Umbilical cord (tissue), 2 donors: ENCODE measurements around the gene SERTAD2. TPM values are rescaled to one million over a fixed set of nuclear protein-coding genes. Genes with fewer than 3 reads are reported as not detected.

Experiments used
- DNase-seq: peaks from one replicate; pipeline ENCODE4 v3.0.0-alpha.2; 2015; ENCODE audit warnings: low spot score
- total RNA-seq: library from RNA; depleted of rRNA; stranded (reverse); fragments of >200 nt; gene quantifications from one replicate; pipeline ENCODE4 v1.2.3, GENCODE V29; 2014; ENCODE audit warnings: low replicate concordance; ENCODE audit not compliant: insufficient read depth

SERTAD2 gene
- total RNA-seq, 1 donor from 2014 or later: 6.3 TPM

DNA sequence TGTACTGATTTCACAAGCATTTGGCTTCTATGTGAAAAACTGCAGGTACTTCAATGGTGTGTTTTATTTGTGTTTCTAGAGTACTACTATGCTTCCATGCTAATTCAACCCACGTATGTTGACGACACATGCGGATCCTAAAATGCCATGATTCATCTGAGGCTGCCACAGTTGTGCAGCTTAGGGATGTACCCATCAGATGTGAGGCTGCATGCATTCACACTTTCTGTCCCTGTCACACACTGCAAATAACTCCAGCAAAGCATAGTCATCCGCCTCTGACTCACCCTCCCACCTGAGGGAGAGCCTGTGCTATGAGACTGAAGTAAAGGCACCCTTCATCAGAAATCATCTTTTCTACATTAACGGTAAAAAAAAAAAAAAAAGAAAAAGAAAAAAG is 22.1 kb upstream of the SERTAD2 start:
- no peak for DNase-seq

DNA sequence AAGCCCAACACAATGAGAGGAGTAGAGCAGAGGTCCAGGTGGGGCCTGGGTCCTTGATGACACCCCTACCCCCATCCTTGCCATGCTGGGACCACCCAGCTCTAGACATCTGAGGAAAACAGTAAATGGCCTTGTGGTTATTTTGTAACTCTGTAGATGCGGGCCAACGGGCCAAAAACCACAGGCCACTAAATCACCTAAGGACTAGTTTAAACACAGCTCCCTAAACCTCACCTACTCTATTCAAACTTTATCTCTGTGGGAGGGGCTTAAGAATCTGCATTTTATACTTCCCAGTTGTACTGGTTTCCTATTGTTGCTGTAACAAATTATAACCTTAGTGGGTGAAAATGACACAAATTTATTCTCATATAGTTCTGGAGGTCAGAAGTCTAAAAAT is 19.0 kb upstream of the SERTAD2 start:
- DNase-seq: no peak

DNA sequence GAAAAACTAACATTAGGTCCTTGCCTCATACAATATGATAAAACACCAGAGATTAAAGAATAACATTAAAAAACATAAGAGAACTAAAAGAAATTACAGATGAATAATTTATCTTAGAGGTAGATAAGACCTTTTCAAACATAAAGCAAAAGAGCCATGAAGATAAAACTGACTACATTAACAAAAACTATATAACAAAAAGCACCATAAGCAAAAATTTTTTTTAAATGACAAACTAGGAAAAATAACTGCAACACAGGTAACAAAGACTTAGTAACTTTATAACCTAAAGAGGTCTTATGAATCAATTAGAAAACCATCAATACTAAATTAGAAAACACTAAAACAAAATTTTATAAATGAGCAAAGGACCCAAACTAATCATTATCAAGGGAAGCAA is 16.3 kb upstream of the SERTAD2 start:
- no peak for DNase-seq

GRCh38 chr2:64669288-64669687 is 15.6 kb upstream of the SERTAD2 start:
- no peak for DNase-seq

DNA sequence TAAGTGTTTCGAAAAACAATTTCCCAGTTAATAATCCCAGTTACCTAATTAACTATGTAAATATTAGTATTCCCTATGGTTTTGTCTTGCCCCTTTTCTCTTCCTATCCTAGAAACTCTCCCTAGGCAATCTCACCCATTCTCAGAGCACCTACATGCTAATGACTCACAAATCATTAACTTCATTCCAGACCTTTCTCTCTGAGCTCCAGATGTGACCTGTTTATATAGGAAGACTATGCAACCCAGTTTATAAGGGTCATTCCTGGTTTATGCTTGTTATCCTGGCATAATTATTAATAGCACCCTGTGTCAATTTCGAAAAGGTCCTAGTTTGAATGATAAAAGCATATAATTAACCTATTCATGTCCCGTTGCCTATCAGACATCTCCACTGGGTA is 14.8 kb upstream of the SERTAD2 start:
- no peak for DNase-seq

DNA sequence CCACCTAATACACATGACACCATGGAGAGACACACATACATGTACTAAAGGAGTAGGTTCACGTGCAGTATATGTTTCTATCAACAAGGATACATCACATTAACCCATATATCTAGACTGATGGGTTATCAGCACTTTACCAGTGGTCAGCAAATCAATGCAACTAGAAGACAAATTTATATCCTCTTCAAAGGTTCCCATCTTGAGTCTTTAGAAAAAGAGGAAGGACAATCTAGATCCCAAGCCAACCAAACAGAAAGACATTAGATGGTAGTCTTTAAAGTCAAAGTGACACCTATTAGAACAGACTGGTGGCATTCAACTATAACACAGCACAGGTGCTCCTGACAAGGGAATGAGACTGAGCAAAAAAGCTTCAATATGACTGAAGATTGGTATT is 13.8 kb upstream of the SERTAD2 start:
- no peak for DNase-seq

DNA sequence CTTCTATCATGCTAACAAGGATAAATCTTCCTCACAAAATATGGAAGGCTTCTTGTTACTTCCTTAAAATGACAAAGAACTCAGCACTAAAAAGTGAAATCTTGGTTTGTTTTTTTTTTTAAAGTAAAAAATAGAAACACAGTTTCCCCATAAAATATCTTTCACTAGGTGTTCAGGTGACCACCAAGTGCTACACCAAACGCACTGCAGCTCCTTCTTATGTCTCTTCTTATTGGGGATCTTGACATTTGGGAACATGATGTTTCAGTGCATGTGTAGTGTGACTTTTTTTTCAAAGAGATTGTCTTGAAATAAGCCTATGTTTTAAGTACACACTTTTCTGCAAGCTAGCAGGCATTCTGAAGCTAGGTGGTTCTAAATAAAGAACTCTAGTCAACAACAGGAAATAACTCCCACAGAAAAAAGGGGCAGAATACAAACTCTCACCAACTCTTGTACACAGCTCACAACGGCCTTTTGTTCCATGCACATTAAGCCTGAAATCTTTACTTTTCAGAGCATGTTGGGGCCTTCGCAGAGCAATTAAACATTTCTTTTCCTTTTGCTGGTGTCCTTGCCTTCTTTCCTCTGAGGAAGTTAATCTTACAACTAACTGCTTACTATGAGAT is 13.2 kb upstream of the SERTAD2 start:
- no peak for DNase-seq

GRCh38 chr2:64665709-64666108 is 12.0 kb upstream of the SERTAD2 start:
- no peak for DNase-seq

DNA sequence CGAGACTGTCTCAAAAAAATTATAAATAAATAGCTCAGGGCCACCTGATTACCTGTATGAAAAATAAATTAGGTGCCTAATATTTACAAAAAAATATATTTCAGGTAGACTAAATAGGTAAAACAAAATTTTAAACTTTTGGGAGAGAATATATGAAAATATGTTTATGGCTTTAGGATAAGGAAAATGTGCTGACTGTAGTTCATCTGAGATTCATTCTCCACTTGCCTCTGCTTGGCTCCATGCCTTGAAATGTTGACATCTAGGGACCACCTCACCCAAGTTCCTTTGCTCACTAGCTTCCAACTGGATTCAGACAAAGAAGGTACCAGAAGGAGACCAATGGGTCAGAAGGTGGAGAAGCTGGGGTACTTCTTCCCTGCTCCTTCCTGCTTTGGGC is 9.7 kb upstream of the SERTAD2 start:
- no peak for DNase-seq

- no peak for DNase-seq
These were observed 8.0 kb upstream of the SERTAD2 start for GRCh38 chr2:64661741-64662169.

- DNase-seq: no peak
These were observed 5.5 kb upstream of the SERTAD2 start for GRCh38 chr2:64659252-64659651.

DNA sequence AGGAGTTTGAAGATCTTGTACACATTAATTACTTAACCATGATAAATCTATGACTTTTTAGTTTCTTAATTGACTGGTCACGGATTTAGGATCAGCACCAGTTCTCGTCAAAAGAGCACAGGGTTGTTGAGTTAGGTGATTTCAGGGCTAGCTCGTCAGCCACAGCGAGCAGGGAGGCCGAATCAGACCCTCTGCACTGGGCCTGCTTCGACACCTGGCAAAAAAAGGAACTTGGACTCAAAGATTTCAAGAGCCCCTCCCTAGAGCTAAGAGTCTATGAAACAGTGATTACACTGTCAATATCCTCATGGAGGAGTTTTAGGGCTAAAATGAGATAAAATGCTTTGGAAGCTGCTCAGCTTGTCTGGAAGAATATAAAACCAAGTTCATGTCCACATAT is 4.6 kb upstream of the SERTAD2 start:
- no peak for DNase-seq

GRCh38 chr2:64657411-64657810 is 3.7 kb upstream of the SERTAD2 start:
- no peak for DNase-seq

DNA sequence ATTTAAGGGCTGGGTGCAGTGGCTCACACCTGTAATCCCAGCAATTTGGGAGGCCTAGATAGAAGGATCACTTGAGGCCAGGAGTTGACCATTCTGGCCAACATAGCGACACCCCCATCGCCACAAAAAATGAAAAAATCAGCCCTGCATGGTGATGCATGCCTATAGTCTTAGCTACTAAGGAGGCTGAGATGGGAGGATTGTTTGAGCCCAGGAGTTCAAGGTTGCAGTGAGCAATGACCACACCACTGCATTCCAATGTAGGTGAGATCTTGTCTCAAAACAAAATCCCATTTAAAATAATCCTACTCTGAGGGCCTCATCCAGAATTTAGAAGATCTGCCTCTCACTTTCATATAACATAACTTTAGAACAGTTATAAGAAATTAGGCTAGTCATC is 2.7 kb upstream of the SERTAD2 start:
- no peak for DNase-seq

DNA sequence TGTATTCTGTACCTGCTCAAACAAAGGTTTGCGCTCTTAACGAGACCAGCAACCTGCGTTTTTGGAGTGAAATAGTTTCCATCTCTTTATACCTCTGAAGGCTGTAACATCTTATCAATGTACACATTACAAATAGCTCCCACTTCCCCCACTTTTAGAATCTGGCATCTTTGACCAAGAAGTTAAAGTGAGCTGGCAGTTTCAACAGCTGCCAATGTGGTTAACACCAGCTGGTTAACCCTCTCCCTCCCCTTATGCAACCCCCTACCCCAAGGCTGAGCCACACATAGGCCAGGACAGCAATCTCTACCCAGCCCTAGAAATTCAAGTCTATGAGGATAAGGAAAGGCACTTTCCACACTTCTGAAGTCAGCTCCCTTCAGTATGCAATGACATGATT is 2.2 kb upstream of the SERTAD2 start:
- DNase-seq: no peak

DNA sequence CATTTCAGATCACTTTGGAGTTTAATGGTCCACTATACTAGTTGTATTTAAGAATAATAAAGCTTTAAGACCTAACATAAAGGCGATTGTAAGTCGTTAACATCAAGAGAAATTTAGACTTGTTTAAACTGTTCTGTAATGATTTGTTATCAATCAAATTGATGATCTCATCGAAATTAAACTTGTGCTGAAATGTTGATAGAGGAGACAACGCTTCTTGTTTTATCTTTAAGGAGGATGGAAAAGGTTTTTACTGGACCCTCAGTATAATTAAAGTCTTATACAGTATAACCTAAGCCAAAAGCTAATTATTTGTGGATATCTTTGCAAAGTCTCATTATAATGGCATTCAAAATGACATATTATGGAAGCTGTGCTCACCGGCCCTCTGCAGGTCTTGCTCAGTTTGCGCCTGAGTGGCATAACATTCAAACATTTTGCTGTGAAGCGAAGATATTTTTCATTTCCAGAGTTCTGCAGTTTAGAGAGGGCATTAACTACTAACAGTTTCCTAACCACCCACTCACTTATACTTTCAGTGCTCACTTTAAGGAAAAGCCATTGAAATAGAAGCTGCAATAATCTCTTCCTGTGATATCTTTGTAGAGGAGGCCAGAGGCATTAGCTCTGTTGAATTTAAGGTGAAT is 1.4 kb upstream of the SERTAD2 start:
- peak; percentile 45 for DNase-seq

DNA sequence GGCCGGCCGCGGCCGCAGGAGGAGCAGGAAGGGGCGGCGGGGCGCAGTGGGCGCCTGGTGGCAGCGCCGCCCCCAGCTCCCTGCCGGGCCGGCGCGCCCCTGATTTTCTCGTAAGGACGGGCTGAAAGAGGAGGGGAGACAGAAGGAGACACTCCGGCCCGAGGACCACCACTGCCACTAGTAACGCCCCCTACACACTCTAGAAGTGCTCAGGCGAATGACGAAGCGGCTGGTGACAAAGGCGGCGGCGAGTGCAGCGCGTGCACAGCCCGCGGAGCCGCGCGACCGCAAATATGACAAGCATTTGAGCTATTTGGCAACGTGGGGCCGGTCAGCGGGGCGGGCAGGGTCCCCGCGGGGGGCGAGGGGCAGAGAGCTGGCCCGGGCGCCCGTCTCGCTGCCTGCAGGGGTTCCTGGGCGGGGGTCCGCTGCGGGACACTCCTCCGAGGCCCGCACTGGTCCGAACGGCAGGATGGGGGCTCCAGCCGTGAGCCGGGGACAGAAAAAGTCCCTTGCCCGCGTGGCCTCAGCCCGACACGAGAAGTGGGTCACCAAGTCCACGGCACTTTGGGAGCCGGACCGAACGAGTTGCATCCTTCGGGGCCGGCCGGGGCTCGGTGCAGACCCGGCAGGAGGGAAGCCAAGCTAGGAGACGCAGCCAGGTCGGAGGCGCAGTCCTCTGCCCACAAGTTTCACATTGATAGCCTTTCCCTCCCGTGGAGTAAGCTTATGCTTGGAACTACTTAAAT is 524 bp upstream of the SERTAD2 start:
- DNase-seq: peak; percentile 85

GRCh38 chr2:64652231-64653108 is 1.2 kb downstream of the SERTAD2 start:
- peak; percentile 57 for DNase-seq

DNA sequence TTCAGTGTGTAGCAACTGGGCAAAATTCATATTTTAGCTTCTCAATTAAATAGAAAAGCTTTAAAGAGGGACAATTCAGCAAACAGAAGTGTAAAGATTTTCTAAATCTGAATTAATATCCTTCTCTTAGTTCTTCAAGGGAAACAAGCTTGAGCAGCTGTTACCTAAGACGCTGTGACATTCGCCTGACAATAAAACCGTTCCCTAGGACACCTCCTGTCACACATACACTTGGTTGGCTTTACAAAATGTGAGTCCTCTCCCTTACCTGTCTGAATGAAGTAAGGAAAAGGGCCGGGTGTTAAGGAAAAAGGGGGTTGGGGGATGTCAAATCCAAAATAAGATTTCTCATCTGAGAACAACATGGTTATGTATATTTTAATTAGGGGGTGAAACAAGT is 2.1 kb downstream of the SERTAD2 start:
- DNase-seq: no peak

DNA sequence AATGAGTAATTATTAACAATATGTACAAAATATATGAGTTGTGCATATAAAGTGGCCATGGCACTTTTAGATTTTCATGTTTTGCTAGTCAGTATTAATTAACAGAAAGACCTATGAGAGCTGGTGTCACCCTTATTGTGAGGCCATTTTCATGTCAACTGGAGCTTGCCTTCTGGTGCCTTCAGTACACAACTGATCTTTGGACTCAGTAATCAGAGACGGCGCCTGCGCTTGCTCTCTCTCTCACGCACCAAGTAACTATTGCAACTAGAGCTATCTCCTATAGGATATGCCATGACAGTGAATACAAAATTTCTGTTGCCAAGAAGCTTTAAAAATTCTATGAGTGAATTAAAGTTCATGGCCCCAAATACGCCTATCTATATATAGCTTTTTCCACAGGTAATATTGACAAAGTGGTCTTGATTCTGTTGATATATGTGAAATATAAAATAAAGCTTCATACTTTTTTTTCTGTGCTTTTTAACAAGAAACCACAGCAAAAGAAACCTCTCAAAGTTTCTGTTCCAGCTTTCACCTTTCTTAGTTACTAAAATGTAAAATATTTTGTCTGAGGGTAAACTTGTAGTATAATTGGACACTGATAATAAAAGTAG is 2.9 kb downstream of the SERTAD2 start:
- no peak for DNase-seq

DNA sequence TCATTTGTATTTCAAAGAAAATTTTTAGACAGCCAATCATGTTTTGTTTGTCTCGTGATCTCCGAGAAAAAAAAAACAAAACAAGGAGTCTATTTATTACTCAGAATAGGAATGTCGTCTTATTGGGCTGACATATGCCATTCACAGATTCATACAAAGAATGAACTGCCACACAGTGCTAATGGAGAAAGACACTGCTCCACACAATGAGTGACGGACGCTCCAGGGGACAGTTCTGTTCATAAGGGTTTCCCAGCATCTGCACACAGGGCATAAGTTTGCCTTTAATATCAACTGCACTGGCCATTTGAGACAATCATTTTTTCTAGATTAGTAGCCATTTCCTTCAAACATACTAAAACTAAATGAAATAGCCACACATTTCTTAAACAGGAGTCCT is 3.4 kb downstream of the SERTAD2 start:
- DNase-seq: no peak

DNA sequence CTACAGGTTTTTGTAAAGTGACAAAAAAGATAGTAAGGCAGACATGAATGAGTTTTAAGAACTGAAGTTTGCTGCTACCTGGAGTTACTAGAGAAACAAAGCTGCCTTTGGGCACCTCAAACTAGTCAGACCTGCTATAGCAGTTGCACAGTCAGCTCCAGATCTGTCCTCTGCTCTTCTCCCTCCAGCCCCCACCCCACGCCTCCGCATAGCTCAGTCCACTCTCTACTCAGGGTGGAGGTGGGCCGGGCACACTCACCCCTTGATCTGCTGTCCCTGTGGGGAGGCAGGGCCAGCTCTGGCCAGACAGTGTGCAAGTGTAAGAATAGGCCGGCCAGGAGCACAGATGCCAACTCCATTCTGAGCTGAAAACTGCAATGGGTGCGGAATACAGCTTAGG is 4.1 kb downstream of the SERTAD2 start:
- DNase-seq: peak; percentile 68
